T-helper 1 cell treated with Interleukin-12 subunit alpha and Interleukin-12 subunit beta and Interleukin-4 antibody, amounts not matched to agents 30 μg/mL and 1 μg/mL, for 36 hours (primary cell): ENCODE results near the gene MGAT5.

ENCODE experiments used
- H3K27ac Mint-ChIP-seq: one replicate; pipeline ENCODE4 v1.8.0; 2021; ENCODE audit warnings: mild to moderate bottlenecking, mixed read lengths
- H3K27me3 Mint-ChIP-seq: one replicate; pipeline ENCODE4 v1.8.0; 2021; ENCODE audit warnings: low read depth, mixed read lengths
- H3K36me3 Mint-ChIP-seq: one replicate; pipeline ENCODE4 v1.8.0; 2021; ENCODE audit warnings: low read depth, mixed read lengths
- H3K4me1 Mint-ChIP-seq: one replicate; pipeline ENCODE4 v1.8.0; 2021; ENCODE audit warnings: low read depth, mixed read lengths
- H3K4me3 Mint-ChIP-seq: one replicate; pipeline ENCODE4 v1.8.0; 2021; ENCODE audit warnings: mild to moderate bottlenecking, moderate library complexity, mixed read lengths
- H3K9me3 Mint-ChIP-seq: one replicate; pipeline ENCODE4 v1.8.0; 2021; ENCODE audit warnings: mixed read lengths

Gene MGAT5

GRCh38 chr2:134443814-134444480, 190.1 kb downstream of the MGAT5 start:
- H3K4me3 Mint-ChIP-seq: no peak overlapping the region
- H3K36me3 Mint-ChIP-seq: no peaks in the 10 kb centered on the region
- no peak overlapping the region for H3K27ac Mint-ChIP-seq
- H3K4me1 Mint-ChIP-seq: no peaks in the 10 kb centered on the region
- H3K27me3 Mint-ChIP-seq: no peaks in the 10 kb centered on the region
- H3K9me3 Mint-ChIP-seq: no peaks in the 10 kb centered on the region

- H3K36me3 Mint-ChIP-seq: no peaks in the 10 kb centered on the region
- no peak overlapping the region for H3K4me3 Mint-ChIP-seq
- H3K4me1 Mint-ChIP-seq: no peaks in the 10 kb centered on the region
- no peak overlapping the region for H3K27ac Mint-ChIP-seq
- no peaks in the 10 kb centered on the region for H3K9me3 Mint-ChIP-seq
- no peaks in the 10 kb centered on the region for H3K27me3 Mint-ChIP-seq
Observed at GRCh38 chr2:134445116-134445515, 191.2 kb downstream of the MGAT5 start.

GRCh38 chr2:134445985-134446382, 192.1 kb downstream of the MGAT5 start:
- no peaks in the 10 kb centered on the region for H3K4me1 Mint-ChIP-seq
- H3K27ac Mint-ChIP-seq: no peak overlapping the region
- no peak overlapping the region for H3K4me3 Mint-ChIP-seq
- no peaks in the 10 kb centered on the region for H3K9me3 Mint-ChIP-seq
- H3K36me3 Mint-ChIP-seq: no peaks in the 10 kb centered on the region
- H3K27me3 Mint-ChIP-seq: no peaks in the 10 kb centered on the region

- Mint-ChIP-seq H3K36me3 (no peaks in the 10 kb centered on the region), H3K4me1 (no peaks in the 10 kb centered on the region), H3K4me3 (no peak overlapping the region), H3K9me3 (no peaks in the 10 kb centered on the region), H3K27me3 (no peaks in the 10 kb centered on the region), H3K27ac (no peak overlapping the region)
Observed at GRCh38 chr2:134446383-134447017, 192.6 kb downstream of the MGAT5 start.

GRCh38 chr2:134447669-134448068, 193.8 kb downstream of the MGAT5 start:
- H3K27ac Mint-ChIP-seq: no peak overlapping the region

GRCh38 chr2:134448650-134449049, 194.8 kb downstream of the MGAT5 start:
- Mint-ChIP-seq H3K4me3 (no peak overlapping the region), H3K27me3 (no peaks in the 10 kb centered on the region), H3K4me1 (no peaks in the 10 kb centered on the region), H3K9me3 (no peaks in the 10 kb centered on the region), H3K36me3 (no peaks in the 10 kb centered on the region), H3K27ac (no peak overlapping the region)

More at GRCh38 chr2:134447669-134448068, 193.8 kb downstream of the MGAT5 start:
- H3K36me3 Mint-ChIP-seq: no peaks in the 10 kb centered on the region
- no peaks in the 10 kb centered on the region for H3K9me3 Mint-ChIP-seq
- no peaks in the 10 kb centered on the region for H3K27me3 Mint-ChIP-seq
- H3K4me3 Mint-ChIP-seq: no peak overlapping the region
- H3K4me1 Mint-ChIP-seq: no peaks in the 10 kb centered on the region

- H3K27me3 Mint-ChIP-seq: no peaks in the 10 kb centered on the region
- H3K36me3 Mint-ChIP-seq: no peaks in the 10 kb centered on the region
- no peaks in the 10 kb centered on the region for H3K4me1 Mint-ChIP-seq
- no peak overlapping the region for H3K4me3 Mint-ChIP-seq
- no peaks in the 10 kb centered on the region for H3K9me3 Mint-ChIP-seq
- no peak overlapping the region for H3K27ac Mint-ChIP-seq
Observed at GRCh38 chr2:134449157-134449556, 195.3 kb downstream of the MGAT5 start.

- no peaks in the 10 kb centered on the region for H3K27me3 Mint-ChIP-seq
- H3K4me1 Mint-ChIP-seq: no peaks in the 10 kb centered on the region
- no peaks in the 10 kb centered on the region for H3K36me3 Mint-ChIP-seq
- H3K27ac Mint-ChIP-seq: no peak overlapping the region
- H3K4me3 Mint-ChIP-seq: no peak overlapping the region
- H3K9me3 Mint-ChIP-seq: no peaks in the 10 kb centered on the region
Observed at GRCh38 chr2:134449751-134450513, 196.1 kb downstream of the MGAT5 start.

GRCh38 chr2:134451347-134451630, 197.4 kb downstream of the MGAT5 start:
- H3K4me1 Mint-ChIP-seq: no peaks in the 10 kb centered on the region
- no peaks in the 10 kb centered on the region for H3K36me3 Mint-ChIP-seq
- no peak overlapping the region for H3K4me3 Mint-ChIP-seq
- H3K27me3 Mint-ChIP-seq: no peaks in the 10 kb centered on the region
- no peak overlapping the region for H3K27ac Mint-ChIP-seq
- no peaks in the 10 kb centered on the region for H3K9me3 Mint-ChIP-seq

- Mint-ChIP-seq H3K4me1 (no peaks in the 10 kb centered on the region), H3K36me3 (no peaks in the 10 kb centered on the region), H3K27me3 (no peaks in the 10 kb centered on the region), H3K27ac (no peak overlapping the region), H3K9me3 (no peaks in the 10 kb centered on the region), H3K4me3 (no peak overlapping the region)
Observed at GRCh38 chr2:134452042-134452733, 198.3 kb downstream of the MGAT5 start.

GRCh38 chr2:134453476-134453875, 199.6 kb downstream of the MGAT5 start:
- H3K27ac Mint-ChIP-seq: no peak overlapping the region
- no peaks in the 10 kb centered on the region for H3K9me3 Mint-ChIP-seq

GRCh38 chr2:134453973-134454372, 200.1 kb downstream of the MGAT5 start:
- Mint-ChIP-seq H3K4me3 (no peak overlapping the region), H3K9me3 (no peaks in the 10 kb centered on the region)

More at GRCh38 chr2:134453476-134453875, 199.6 kb downstream of the MGAT5 start:
- Mint-ChIP-seq H3K36me3 (no peaks in the 10 kb centered on the region), H3K4me1 (no peaks in the 10 kb centered on the region), H3K27me3 (no peaks in the 10 kb centered on the region), H3K4me3 (no peak overlapping the region)

GRCh38 chr2:134454426-134454825, 200.6 kb downstream of the MGAT5 start:
- Mint-ChIP-seq H3K27me3 (no peaks in the 10 kb centered on the region), H3K9me3 (no peaks in the 10 kb centered on the region), H3K27ac (no peak overlapping the region), H3K4me1 (no peaks in the 10 kb centered on the region), H3K4me3 (no peak overlapping the region), H3K36me3 (no peaks in the 10 kb centered on the region)

More at GRCh38 chr2:134453973-134454372, 200.1 kb downstream of the MGAT5 start:
- Mint-ChIP-seq H3K27ac (no peak overlapping the region), H3K27me3 (no peaks in the 10 kb centered on the region), H3K4me1 (no peaks in the 10 kb centered on the region), H3K36me3 (no peaks in the 10 kb centered on the region)

- H3K27ac Mint-ChIP-seq: no peak overlapping the region
- H3K27me3 Mint-ChIP-seq: no peaks in the 10 kb centered on the region
- H3K36me3 Mint-ChIP-seq: no peaks in the 10 kb centered on the region
- no peaks in the 10 kb centered on the region for H3K9me3 Mint-ChIP-seq
- no peaks in the 10 kb centered on the region for H3K4me1 Mint-ChIP-seq
- no peak overlapping the region for H3K4me3 Mint-ChIP-seq
Observed at GRCh38 chr2:134454931-134455330, 201.1 kb downstream of the MGAT5 start.
